ENCODE measurements around the gene EIF5A2.
"Not testable (repeated sequence)": the region's sequence is repeated elsewhere in the genome, so short reads cannot be mapped to it uniquely, and the experiment has no call there.

EIF5A2 gene

GRCh38 chr3:170908235-170909116, at the start of gene EIF5A2:
TSS of gene EIF5A2 (minus strand) at chr3:170908637. CDS start at chr3:170907806, 831 bp downstream.
- DNase-seq (ENCODE audit: low spot score), result peak; percentile 100

GRCh38 chr3:170956647-170957046, 48.2 kb upstream of the EIF5A2 start:
- DNase-seq (ENCODE audit: low spot score), result no peak

- DNase-seq (ENCODE audit: low spot score), result no peak
Measured at GRCh38 chr3:170953736-170954135, 45.3 kb upstream of the EIF5A2 start.

- no peak for DNase-seq (ENCODE audit: low spot score)
Measured at GRCh38 chr3:170953229-170953628, 44.8 kb upstream of the EIF5A2 start.

GRCh38 chr3:170949211-170949610, 40.8 kb upstream of the EIF5A2 start:
- DNase-seq (ENCODE audit: low spot score), result no peak

- no peak for DNase-seq (ENCODE audit: low spot score)
Measured at GRCh38 chr3:170947018-170947769, 38.8 kb upstream of the EIF5A2 start.

- DNase-seq (ENCODE audit: low spot score), result no peak
Measured at GRCh38 chr3:170942011-170942410, 33.6 kb upstream of the EIF5A2 start.

GRCh38 chr3:170941551-170941950, 33.1 kb upstream of the EIF5A2 start:
- DNase-seq (ENCODE audit: low spot score), result no peak

GRCh38 chr3:170933039-170933438, 24.6 kb upstream of the EIF5A2 start:
- DNase-seq (ENCODE audit: low spot score), result not testable (repeated sequence)

- not testable (repeated sequence) for DNase-seq (ENCODE audit: low spot score)
Measured at GRCh38 chr3:170923553-170923952, 15.1 kb upstream of the EIF5A2 start.

- no peak for DNase-seq (ENCODE audit: low spot score)
Measured at GRCh38 chr3:170918715-170919114, 10.3 kb upstream of the EIF5A2 start.

GRCh38 chr3:170914690-170915089, 6.3 kb upstream of the EIF5A2 start:
- DNase-seq (ENCODE audit: low spot score), result no peak

- no peak for DNase-seq (ENCODE audit: low spot score)
Measured at GRCh38 chr3:170914212-170914611, 5.8 kb upstream of the EIF5A2 start.

GRCh38 chr3:170911051-170911450, 2.6 kb upstream of the EIF5A2 start:
- no peak for DNase-seq (ENCODE audit: low spot score)

GRCh38 chr3:170910542-170910941, 2.1 kb upstream of the EIF5A2 start:
- DNase-seq (ENCODE audit: low spot score), result no peak

- DNase-seq (ENCODE audit: low spot score), result no peak
Measured at GRCh38 chr3:170909129-170909903, 879 bp upstream of the EIF5A2 start.

- no peak for DNase-seq (ENCODE audit: low spot score)
Measured at GRCh38 chr3:170907637-170908234, 701 bp downstream of the EIF5A2 start.

GRCh38 chr3:170905862-170906261, 2.6 kb downstream of the EIF5A2 start:
- no peak for DNase-seq (ENCODE audit: low spot score)

- DNase-seq (ENCODE audit: low spot score), result no peak
Measured at GRCh38 chr3:170903123-170903522, 5.3 kb downstream of the EIF5A2 start.

GRCh38 chr3:170899455-170899854, 9.0 kb downstream of the EIF5A2 start:
- no peak for DNase-seq (ENCODE audit: low spot score)

GRCh38 chr3:170897978-170898377, 10.5 kb downstream of the EIF5A2 start:
- no peak for DNase-seq (ENCODE audit: low spot score)

GRCh38 chr3:170897199-170897598, 11.2 kb downstream of the EIF5A2 start:
- DNase-seq (ENCODE audit: low spot score), result not testable (repeated sequence)
